Testis (tissue), 3 donors: ENCODE measurements around the gene CACNA2D4. TPM values are rescaled to one million over a fixed set of nuclear protein-coding genes. Genes with fewer than 3 reads are reported as not detected.

Source experiments
- DNase-seq: peaks from one replicate; pipeline ENCODE4 v3.0.0-alpha.2; 2019
- H3K27ac ChIP-seq, 2 donors: fragments of 200-600 bp; sonication (generic); one replicate each; pipeline ENCODE4 v1.5.1; 2019
- H3K27me3 ChIP-seq: fragments of 200-600 bp; sonication (generic); one replicate; pipeline ENCODE4 v1.5.1; 2019
- H3K36me3 ChIP-seq: fragments of 200-600 bp; sonication (generic); one replicate; pipeline ENCODE4 v1.5.1; 2017; ENCODE audit warnings: low read depth; ENCODE audit errors: missing control alignments
- H3K4me1 ChIP-seq: fragments of 200-600 bp; sonication (generic); one replicate; pipeline ENCODE4 v1.5.1; 2019
- H3K4me3 ChIP-seq, 2 donors: fragments of 200-600 bp; sonication (generic); one replicate each; pipeline ENCODE4 v1.5.1; 2017 to 2019
- H3K9me3 ChIP-seq: fragments of 200-600 bp; sonication (generic); one replicate; pipeline ENCODE4 v1.5.1; 2017
- CTCF ChIP-seq, 3 experiments: fragments of 450-650 bp in 2 of 3; fragments of 200-600 bp in 1 of 3; sonication (generic) in 1 of 3; IDR thresholded peaks; one replicate each; pipeline ENCODE4 v1.5.1; 2016 to 2019; ENCODE audit warnings: antibody characterized with exemption in 3 of 3, mild to moderate bottlenecking in 2 of 3, moderate library complexity in 1 of 3
- POLR2A ChIP-seq: fragments of 450-650 bp; IDR thresholded peaks from one replicate; pipeline ENCODE4 v1.6.1; 2017; ENCODE audit warnings: antibody characterized with exemption, mild to moderate bottlenecking, moderate library complexity
- WGBS, 2 donors: methylation state at CpG; one replicate each; pipeline ENCODE4 v1.1.5; 2018; 5-methylcytosine and 5-hydroxymethylcytosine counted together
- intact Hi-C: fragments of 100-400 bp; cut with DNase I; formaldehyde crosslinking; loops from one replicate; pipeline ENCODE4 v1.15.1; 2023; ENCODE audit warnings: low total_unique reads
- polyA plus RNA-seq: library from polyadenylated mRNA; stranded (reverse); fragments of 350-450 nt; fragmentation: Illumina TruSeq; extraction: RNeasy Lipid Tissue Mini Kit (QIAGEN cat#74804); gene quantifications from one replicate; pipeline ENCODE4 v1.2.3, GENCODE V29; 2014; ENCODE audit warnings: low read depth, low replicate concordance; ENCODE audit not compliant: insufficient read depth
- total RNA-seq, 2 donors: library from RNA; depleted of rRNA; stranded (reverse); fragments of >200 nt; gene quantifications; one replicate each; pipeline ENCODE4 v1.2.3, GENCODE V29; 2016

CACNA2D4 gene
- total and polyA plus RNA-seq, 3 donors from 2014 or later: 10.8 to 18.3 (median 15.8) TPM

- no peak for DNase-seq
- TF ChIP-seq CTCF (IDR thresholded peaks at IDR 0.05): no peak
- TF ChIP-seq POLR2A: no peak
- no peaks in the 10 kb centered on the region for H3K27me3 ChIP-seq
- H3K36me3 ChIP-seq: no peaks in the 10 kb centered on the region
- H3K27ac ChIP-seq: no peak overlapping the region
- WGBS, 2 donors: 88 to 90% methylated on average over 8 to 13 of the region's 13 CpGs
- H3K4me3 ChIP-seq: no peak overlapping the region
- no peaks in the 10 kb centered on the region for H3K4me1 ChIP-seq
- intact Hi-C loops: no loop called here
- no peaks in the 10 kb centered on the region for H3K9me3 ChIP-seq
Measured at GRCh38 chr12:1841586-1842182, 76.8 kb downstream of the CACNA2D4 start.

GRCh38 chr12:1840981-1841425, 77.4 kb downstream of the CACNA2D4 start:
- H3K27me3 ChIP-seq: no peaks in the 10 kb centered on the region
- no peak for DNase-seq
- no peaks in the 10 kb centered on the region for H3K36me3 ChIP-seq
- no peaks in the 10 kb centered on the region for H3K4me1 ChIP-seq
- TF ChIP-seq POLR2A (no peak), CTCF (IDR thresholded peaks at IDR 0.05) (no peak)
- H3K4me3 ChIP-seq: no peak overlapping the region
- 90% methylated on average over 16 of the region's 16 CpGs; no CpG with 5 or more reads in 1 of the 2 donors for WGBS, 2 donors
- no peak overlapping the region for H3K27ac ChIP-seq
- H3K9me3 ChIP-seq: no peaks in the 10 kb centered on the region
- intact Hi-C loops: no loop called here

GRCh38 chr12:1839956-1840951, 78.2 kb downstream of the CACNA2D4 start:
- WGBS, 2 donors: 74 to 81% methylated on average over 24 of the region's 24 CpGs
- Histone ChIP-seq H3K27ac (no peak overlapping the region), H3K4me3 (no peak overlapping the region), H3K9me3 (no peaks in the 10 kb centered on the region), H3K4me1 (no peaks in the 10 kb centered on the region), H3K36me3 (no peaks in the 10 kb centered on the region), H3K27me3 (no peaks in the 10 kb centered on the region)
- TF ChIP-seq CTCF (IDR thresholded peaks at IDR 0.05) (no peak), POLR2A (no peak)
- DNase-seq: no peak
- intact Hi-C loops: no loop called here

GRCh38 chr12:1839464-1839863, 79.0 kb downstream of the CACNA2D4 start:
- Histone ChIP-seq H3K36me3 (no peaks in the 10 kb centered on the region), H3K9me3 (no peaks in the 10 kb centered on the region), H3K27ac (no peak overlapping the region), H3K27me3 (no peaks in the 10 kb centered on the region), H3K4me1 (no peaks in the 10 kb centered on the region), H3K4me3 (no peak overlapping the region)
- WGBS, 2 donors: 89 to 95% methylated on average over 5 to 10 of the region's 10 CpGs
- DNase-seq: no peak
- TF ChIP-seq POLR2A (no peak), CTCF (IDR thresholded peaks at IDR 0.05) (no peak)
- intact Hi-C loops: no loop called here
